SU-DHL-6 (cell line): Measurements from ENCODE around the gene ZNF70.

Experiments
- H2AFZ ChIP-seq: fragments of 200-600 bp; sonication (generic); 2 replicates; pipeline ENCODE4 v1.6.1; 2014; ENCODE audit warnings: low read depth, mild to moderate bottlenecking, moderate library complexity, mixed read lengths, antibody characterized with exemption, low read length; ENCODE audit not compliant: severe bottlenecking
- H3F3A ChIP-seq: fragments of 200-600 bp; shearing (Covaris generic); 2 replicates; pipeline ENCODE4 v1.6.0; 2016; ENCODE audit warnings: antibody characterized with exemption, mild to moderate bottlenecking; ENCODE audit not compliant: insufficient read depth
- H3K27ac ChIP-seq: fragments of 200-600 bp; sonication (generic); 2 replicates; pipeline ENCODE4 v1.5.1; 2016; ENCODE audit warnings: low read depth, mild to moderate bottlenecking, low read length, moderate library complexity, mixed read lengths
- H3K27me3 ChIP-seq: fragments of 200-600 bp; sonication (generic), shearing (Covaris generic); 2 replicates; pipeline ENCODE4 v1.6.0; 2014; ENCODE audit warnings: mild to moderate bottlenecking, low read length
- H3K36me3 ChIP-seq: fragments of 200-600 bp; sonication (generic); 2 replicates; pipeline ENCODE4 v1.6.1; 2014; ENCODE audit warnings: mild to moderate bottlenecking, low read length, mixed read lengths
- H3K4me2 ChIP-seq: fragments of 300-600, 200-600 bp; shearing (Covaris generic), sonication (generic); 2 replicates; pipeline ENCODE4 v1.6.0; 2014; ENCODE audit warnings: low read length, low read depth, mild to moderate bottlenecking; ENCODE audit not compliant: poor library complexity, severe bottlenecking
- H3K4me3 ChIP-seq: fragments of 200-600 bp; sonication (generic); 2 replicates; pipeline ENCODE4 v1.5.1; 2014; ENCODE audit warnings: antibody characterized with exemption, low read length, mild to moderate bottlenecking, mixed read lengths; ENCODE audit not compliant: insufficient read depth, poor library complexity, severe bottlenecking
- H3K79me2 ChIP-seq: fragments of 200-600 bp; sonication (generic); 2 replicates; pipeline ENCODE4 v1.6.1; 2014; ENCODE audit warnings: mild to moderate bottlenecking, low read length, moderate library complexity; ENCODE audit not compliant: insufficient read depth
- H3K9ac ChIP-seq: fragments of 200-600 bp; sonication (generic); 2 replicates; pipeline ENCODE4 v1.7.0; 2014; ENCODE audit warnings: mild to moderate bottlenecking, low read length
- H3K9me2 ChIP-seq: fragments of 200-600 bp; sonication (generic); replicated peaks from 2 replicates; pipeline ENCODE4 v1.6.1; 2014; ENCODE audit warnings: low read length; ENCODE audit not compliant: insufficient read depth
- H3K9me3 ChIP-seq: fragments of 200-600 bp; sonication (generic); 2 replicates; pipeline ENCODE4 v1.6.1; 2014; ENCODE audit warnings: low read length, mixed read lengths; ENCODE audit not compliant: insufficient read depth
- H4K20me1 ChIP-seq: fragments of 200-600 bp; sonication (generic); 2 replicates; pipeline ENCODE4 v1.6.1; 2014; ENCODE audit warnings: low read depth, mild to moderate bottlenecking, antibody characterized with exemption, low read length, moderate library complexity, mixed read lengths
- EZH2phosphoT487 ChIP-seq: fragments of 200-600 bp; sonication (generic), shearing (Covaris generic); conservative IDR thresholded peaks from 2 replicates; pipeline ENCODE4 v1.6.1; 2018; ENCODE audit warnings: mild to moderate bottlenecking, antibody characterized with exemption, low read length, moderate library complexity, mixed read lengths
- TF ChIP-seq, protein P1 (sequence below): fragments of 200-600 bp; sonication (generic); IDR thresholded peaks from one replicate; pipeline ENCODE4 v1.5.1; 2017; ENCODE audit warnings: antibody characterized with exemption, mild to moderate bottlenecking, low read length, moderate library complexity; ENCODE audit not compliant: insufficient read depth, poor library complexity, severe bottlenecking

ZNF70 gene

DNA sequence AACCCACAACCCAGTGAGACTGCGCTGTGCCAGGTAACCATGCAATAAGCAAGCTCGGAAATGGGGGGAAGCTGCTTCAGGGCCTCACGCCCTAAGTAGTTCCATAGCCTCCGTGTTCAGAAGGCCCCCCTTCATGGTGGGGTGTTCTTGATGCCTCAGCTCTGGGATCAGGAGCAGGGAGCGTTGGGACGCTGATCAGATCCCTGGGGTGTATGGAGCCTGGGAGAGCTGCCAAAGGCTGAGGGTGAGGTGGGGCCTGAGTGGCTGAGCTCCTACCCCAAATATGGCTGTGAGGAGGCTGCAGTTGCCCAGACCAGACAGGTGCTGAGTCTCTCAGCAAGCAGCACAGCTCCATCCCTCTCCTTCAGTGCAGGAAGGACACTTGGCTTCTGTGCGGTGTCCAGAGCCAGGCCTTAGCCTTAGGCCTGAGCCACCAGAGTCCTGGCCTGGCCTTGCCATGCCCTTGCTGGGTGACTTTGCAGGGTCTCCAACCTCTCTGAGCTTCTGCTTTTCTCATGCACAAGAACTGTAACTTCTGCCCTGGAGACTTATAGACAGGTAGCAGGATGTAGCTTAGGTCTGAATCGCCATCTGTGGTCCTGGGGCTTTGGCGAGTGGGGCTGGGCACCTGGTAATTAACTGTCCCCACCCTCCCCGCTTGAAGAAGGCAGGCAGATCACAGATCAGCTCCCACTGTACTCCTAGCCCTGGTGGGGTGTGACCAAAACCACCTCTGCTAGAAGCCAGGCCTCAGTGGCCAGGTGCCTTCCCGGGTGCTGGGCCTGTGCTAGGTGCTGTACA is 27.1 kb upstream of the ZNF70 start:
- Histone ChIP-seq H3F3A (peaks cover 4% of the 10 kb centered on the region; the same call in 1 of the 2 replicates), H3K9me3 (no peaks in the 10 kb centered on the region), H3K4me2 (no peak overlapping the region), H3K27ac (no peak overlapping the region), H2AFZ (no peak overlapping the region), H3K9me2 (no peaks in the 10 kb centered on the region), H3K36me3 (no peaks in the 10 kb centered on the region), H3K4me3 (no peak overlapping the region), H3K79me2 (no peaks in the 10 kb centered on the region), H4K20me1 (no peaks in the 10 kb centered on the region), H3K9ac (no peak overlapping the region), H3K27me3 (no peaks in the 10 kb centered on the region)
- no peak for TF ChIP-seq EZH2phosphoT487
- TF ChIP-seq, protein P1, sequence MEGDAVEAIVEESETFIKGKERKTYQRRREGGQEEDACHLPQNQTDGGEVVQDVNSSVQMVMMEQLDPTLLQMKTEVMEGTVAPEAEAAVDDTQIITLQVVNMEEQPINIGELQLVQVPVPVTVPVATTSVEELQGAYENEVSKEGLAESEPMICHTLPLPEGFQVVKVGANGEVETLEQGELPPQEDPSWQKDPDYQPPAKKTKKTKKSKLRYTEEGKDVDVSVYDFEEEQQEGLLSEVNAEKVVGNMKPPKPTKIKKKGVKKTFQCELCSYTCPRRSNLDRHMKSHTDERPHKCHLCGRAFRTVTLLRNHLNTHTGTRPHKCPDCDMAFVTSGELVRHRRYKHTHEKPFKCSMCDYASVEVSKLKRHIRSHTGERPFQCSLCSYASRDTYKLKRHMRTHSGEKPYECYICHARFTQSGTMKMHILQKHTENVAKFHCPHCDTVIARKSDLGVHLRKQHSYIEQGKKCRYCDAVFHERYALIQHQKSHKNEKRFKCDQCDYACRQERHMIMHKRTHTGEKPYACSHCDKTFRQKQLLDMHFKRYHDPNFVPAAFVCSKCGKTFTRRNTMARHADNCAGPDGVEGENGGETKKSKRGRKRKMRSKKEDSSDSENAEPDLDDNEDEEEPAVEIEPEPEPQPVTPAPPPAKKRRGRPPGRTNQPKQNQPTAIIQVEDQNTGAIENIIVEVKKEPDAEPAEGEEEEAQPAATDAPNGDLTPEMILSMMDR = no peak

DNA sequence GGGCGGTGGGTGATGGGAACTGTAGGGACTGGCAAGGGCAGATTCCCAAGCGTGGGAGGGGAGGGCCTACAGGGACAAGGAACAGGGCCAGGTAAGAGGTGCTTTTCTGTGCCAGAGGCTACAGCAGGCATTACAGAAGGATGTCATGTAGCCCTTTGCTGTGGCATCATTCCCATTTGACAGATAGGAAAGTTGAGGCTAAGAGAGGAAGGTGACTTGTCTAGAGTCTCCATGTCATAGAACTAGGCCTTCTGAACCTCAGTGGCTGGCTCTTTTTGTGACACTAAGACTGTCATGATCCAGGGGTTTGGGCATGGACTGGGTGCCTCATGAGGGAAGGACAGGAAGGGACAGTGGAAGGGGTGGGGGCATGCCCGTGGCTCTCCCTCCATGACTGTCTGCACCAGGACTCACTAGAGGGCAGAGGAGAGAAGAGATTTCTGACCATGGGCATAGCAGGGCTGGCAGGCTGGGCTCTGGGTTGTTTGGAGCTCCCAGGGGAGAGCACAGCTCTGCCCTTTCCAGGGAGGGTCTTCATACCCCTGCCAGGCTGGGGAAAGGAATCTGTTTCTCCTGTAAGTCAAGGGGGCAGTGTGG is 25.0 kb upstream of the ZNF70 start:
- TF ChIP-seq EZH2phosphoT487 = no peak
- TF ChIP-seq, protein P1 = no peak
- Histone ChIP-seq H3K27me3 (no peaks in the 10 kb centered on the region), H3K9me3 (no peaks in the 10 kb centered on the region), H2AFZ (no peak overlapping the region), H3K9ac (no peak overlapping the region), H3K4me2 (no peak overlapping the region), H4K20me1 (no peaks in the 10 kb centered on the region), H3F3A (peaks cover 4% of the 10 kb centered on the region; the same call in 1 of the 2 replicates), H3K79me2 (no peaks in the 10 kb centered on the region), H3K4me3 (no peak overlapping the region), H3K36me3 (no peaks in the 10 kb centered on the region), H3K9me2 (no peaks in the 10 kb centered on the region), H3K27ac (no peak overlapping the region)

DNA sequence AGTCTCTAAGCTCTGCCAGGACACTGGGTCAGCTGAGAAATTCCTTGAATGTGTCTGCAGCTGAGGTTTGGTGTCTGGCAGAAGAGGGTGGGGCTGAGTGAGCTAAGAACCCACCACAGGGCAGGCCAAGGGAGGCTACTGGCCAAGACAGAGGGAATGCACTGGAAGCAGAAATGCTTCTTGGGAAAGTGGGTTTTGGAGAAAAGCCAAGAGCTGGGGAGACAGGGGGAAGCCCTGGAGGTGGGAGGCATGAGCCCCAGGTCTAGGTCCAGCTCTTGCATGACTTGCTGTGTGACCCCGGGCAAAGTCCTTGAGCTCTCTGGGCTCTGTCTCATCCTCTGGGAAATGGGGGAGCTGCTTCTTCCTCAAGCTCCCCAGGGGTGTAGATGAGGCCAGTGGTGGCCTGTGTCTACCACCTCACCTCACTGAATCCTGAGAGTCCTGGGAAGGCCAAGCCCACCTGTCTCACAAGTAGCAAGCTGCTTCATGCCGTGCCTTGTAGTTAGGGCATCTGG is 24.1 kb upstream of the ZNF70 start:
- Histone ChIP-seq H3K4me3 (no peak overlapping the region), H3K4me2 (no peak overlapping the region), H3K27ac (no peak overlapping the region), H3K27me3 (no peaks in the 10 kb centered on the region), H2AFZ (no peak overlapping the region), H3K9me2 (no peaks in the 10 kb centered on the region), H3F3A (peaks cover 4% of the 10 kb centered on the region; the same call in 1 of the 2 replicates), H3K36me3 (no peaks in the 10 kb centered on the region), H3K9ac (no peak overlapping the region), H3K9me3 (no peaks in the 10 kb centered on the region), H3K79me2 (no peaks in the 10 kb centered on the region), H4K20me1 (no peaks in the 10 kb centered on the region)
- no peak for TF ChIP-seq EZH2phosphoT487
- TF ChIP-seq, protein P1 = no peak
